Pancreas (tissue), 10 donors: ENCODE results near the gene MNT. TPM values are rescaled to one million over a fixed set of nuclear protein-coding genes. Genes with fewer than 3 reads are reported as not detected.
A peak's percentile ranks its signal among the peaks of the same experiment; 100 is the strongest.

ENCODE experiments used
- ATAC-seq, 4 donors: fragments of 200-7000 bp; cut with Tn5 transposase; one replicate each; pipeline versions ENCODE4 v1.8.0 to v1.9.1; 2020; ENCODE audit warnings: mild to moderate bottlenecking in 4 of 4, moderate library complexity in 4 of 4
- DNase-seq, 6 donors: peaks; one replicate each; pipeline ENCODE4 v3.0.0-alpha.2; 2020
- FAIRE-seq: peaks from 2 replicates; lab custom pipeline; 2012; peaks lifted over from hg19 to GRCh38; lab: Jason Lieb, UNC
- H3K27ac ChIP-seq, 4 donors: fragments of 200-600 bp; sonication (generic); 1 replicate in 3 of 4; 2 replicates in 1 of 4; pipeline versions ENCODE4 v1.5.0 to v1.8.0; 2020
- H3K27me3 ChIP-seq, 4 donors: fragments of 200-600 bp; one replicate each; pipeline ENCODE4 v1.8.0; 2021
- H3K36me3 ChIP-seq, 3 donors: fragments of 200-600 bp; sonication (generic) in 1 of 3; one replicate each; pipeline versions ENCODE4 v1.5.0 to v1.8.0; 2020 to 2021
- H3K4me1 ChIP-seq, 3 donors: fragments of 200-600 bp; one replicate each; pipeline ENCODE4 v1.8.0; 2021
- H3K4me3 ChIP-seq, 4 donors: fragments of 200-600 bp; sonication (generic) in 2 of 4; one replicate each; pipeline versions ENCODE4 v1.5.0 to v1.8.0; 2020 to 2021
- H3K9me3 ChIP-seq, 4 donors: fragments of 200-600 bp; one replicate each; pipeline ENCODE4 v1.8.0; 2021
- CTCF ChIP-seq, 4 donors: fragments of 200-600 bp; sonication (generic) in 3 of 4; IDR thresholded peaks; one replicate each; pipeline versions ENCODE4 v1.5.0 to v1.8.0; 2021; ENCODE audit warnings: antibody characterized with exemption in 4 of 4
- WGBS, 2 donors: extraction: QIAGEN DNeasy Blood & Tissue Kit; methylation state at CpG; one replicate each; pipeline ENCODE4 v1.1.7; 2013; 5-methylcytosine and 5-hydroxymethylcytosine counted together
- intact Hi-C, 3 donors: fragments of 100-400 bp; cut with DNase I; formaldehyde crosslinking; loops; one replicate each; pipeline versions ENCODE4 v1.11.1 to v1.14.2; 2022
- polyA plus RNA-seq, 2 donors: library from polyadenylated mRNA; stranded (reverse); fragments of 200-250 nt; gene quantifications; one replicate each; pipeline ENCODE4 v1.2.3, GENCODE V29; 2013
- total RNA-seq, 6 donors: library from RNA; stranded (reverse); fragmentation: NEBNext Ultra II Directional in 4 of 6; extraction: Animal tissue kit (Norgen Biotek cat#: 25700) in 4 of 6; gene quantifications; one replicate each; pipeline versions ENCODE4 v1.2.1 to v1.2.4, GENCODE V29; 2021 to 2023
- donor health status: healthy with polysubstance abuse.
- donor health status: DM: no; HTN: no; CAD: no; lungs with moderate emphysema.
- donor health status: DM: no; HTN: no; CAD: no.
- donor health status: control.
- donor health status: control.
- donor health status: Bipolar disorder and iron deficiency.
- donor health status: DM: yes; HTN: yes; CAD: no.
- donor health status: DM: no; HTN: no; CAD: no.
- donor health status: DM: no; HTN: no; CAD: no.
- donor health status: DM: yes; HTN: yes; CAD: no.

The MNT gene
- total and polyA plus RNA-seq, 8 donors = 8.7 to 15.8 (median 10.3) TPM

- H3K27ac ChIP-seq = no peak overlapping the region
- no peaks in the 10 kb centered on the region for H3K9me3 ChIP-seq
- no peak for TF ChIP-seq CTCF (IDR thresholded peaks at IDR 0.05)
- WGBS, 2 donors = 88 to 89% methylated on average over 25 of the region's 25 CpGs
- DNase-seq (peak in 1 of 6 donors; percentile 78), FAIRE-seq (no peak), ATAC-seq (no peak)
- H3K27me3 ChIP-seq = no peaks in the 10 kb centered on the region
- H3K4me3 ChIP-seq = no peak overlapping the region
- intact Hi-C loops = loop anchor here in 2 of 3 donors (5.0 to 10.0 kb wide), 2 partner anchors 38 to 45 kb away; no protein-coding TSS in a partner anchor
- H3K36me3 ChIP-seq = peaks cover 0 to 14% (median 0%) of the 10 kb centered on the region in 3 donors
- no peaks in the 10 kb centered on the region for H3K4me1 ChIP-seq
Measured at GRCh38 chr17:2379489-2380225, 21.2 kb downstream of the MNT start.

GRCh38 chr17:2378905-2379304 is 22.0 kb downstream of the MNT start:
- intact Hi-C loops = loop anchor here in 1 of 3 donors (10.0 kb wide), 1 partner anchor 46 kb away; no protein-coding TSS in a partner anchor
- H3K4me1 ChIP-seq = no peaks in the 10 kb centered on the region
- peaks cover 0 to 14% (median 0%) of the 10 kb centered on the region in 3 donors for H3K36me3 ChIP-seq
- WGBS, 2 donors = 90 to 92% methylated on average over 11 of the region's 11 CpGs
- no peaks in the 10 kb centered on the region for H3K27me3 ChIP-seq
- FAIRE-seq = no peak
- no peak for DNase-seq
- no peaks in the 10 kb centered on the region for H3K9me3 ChIP-seq
- TF ChIP-seq CTCF (IDR thresholded peaks at IDR 0.05) = no peak
- no peak for ATAC-seq
- H3K27ac ChIP-seq = no peak overlapping the region
- no peak overlapping the region for H3K4me3 ChIP-seq

- FAIRE-seq (no peak), DNase-seq (no peak)
- intact Hi-C loops = loop anchor here in 1 of 3 donors (10.0 kb wide), 1 partner anchor 47 kb away; no protein-coding TSS in a partner anchor
Measured at GRCh38 chr17:2377659-2378058, 23.2 kb downstream of the MNT start.

GRCh38 chr17:2376107-2376506 is 24.8 kb downstream of the MNT start:
- intact Hi-C loops = loop anchor here in 1 of 3 donors (10.0 kb wide), 1 partner anchor 49 kb away; no protein-coding TSS in a partner anchor
- H3K27me3 ChIP-seq = no peaks in the 10 kb centered on the region
- H3K9me3 ChIP-seq = no peaks in the 10 kb centered on the region
- no peak overlapping the region for H3K27ac ChIP-seq
- peaks cover 0 to 14% (median 0%) of the 10 kb centered on the region in 3 donors for H3K36me3 ChIP-seq
- FAIRE-seq (no peak), DNase-seq (no peak), ATAC-seq (no peak)
- TF ChIP-seq CTCF (IDR thresholded peaks at IDR 0.05) = no peak
- H3K4me3 ChIP-seq = no peak overlapping the region
- H3K4me1 ChIP-seq = no peaks in the 10 kb centered on the region
- 93 to 94% methylated on average over 14 of the region's 14 CpGs for WGBS, 2 donors

More at GRCh38 chr17:2377659-2378058, 23.2 kb downstream of the MNT start:
- Histone ChIP-seq H3K9me3 (no peaks in the 10 kb centered on the region), H3K27ac (no peak overlapping the region), H3K4me1 (no peaks in the 10 kb centered on the region), H3K36me3 (peaks cover 0 to 14% (median 0%) of the 10 kb centered on the region in 3 donors), H3K4me3 (no peak overlapping the region), H3K27me3 (no peaks in the 10 kb centered on the region)
- 93 to 98% methylated on average over 10 of the region's 10 CpGs for WGBS, 2 donors
- TF ChIP-seq CTCF (IDR thresholded peaks at IDR 0.05) = no peak
- ATAC-seq = no peak

- H3K27me3 ChIP-seq = no peaks in the 10 kb centered on the region
Measured at GRCh38 chr17:2375406-2375805, 25.5 kb downstream of the MNT start.

More at GRCh38 chr17:2375406-2375805, 25.5 kb downstream of the MNT start:
- Histone ChIP-seq H3K36me3 (peaks cover 0 to 14% (median 0%) of the 10 kb centered on the region in 3 donors), H3K9me3 (no peaks in the 10 kb centered on the region), H3K4me3 (no peak overlapping the region), H3K4me1 (no peaks in the 10 kb centered on the region), H3K27ac (no peak overlapping the region)
- FAIRE-seq (no peak), ATAC-seq (no peak), DNase-seq (no peak)
- intact Hi-C loops = loop anchor here in 1 of 3 donors (10.0 kb wide), 1 partner anchor 49 kb away; no protein-coding TSS in a partner anchor
- TF ChIP-seq CTCF (IDR thresholded peaks at IDR 0.05) = no peak
- 92 to 93% methylated on average over 19 of the region's 19 CpGs for WGBS, 2 donors
